ENCODE results near the gene TREML1. TPM values are rescaled to one million over a fixed set of nuclear protein-coding genes. Genes with fewer than 3 reads are reported as not detected.

The TREML1 gene
- total RNA-seq, 4 donors from 2014 or later = not detected

DNA sequence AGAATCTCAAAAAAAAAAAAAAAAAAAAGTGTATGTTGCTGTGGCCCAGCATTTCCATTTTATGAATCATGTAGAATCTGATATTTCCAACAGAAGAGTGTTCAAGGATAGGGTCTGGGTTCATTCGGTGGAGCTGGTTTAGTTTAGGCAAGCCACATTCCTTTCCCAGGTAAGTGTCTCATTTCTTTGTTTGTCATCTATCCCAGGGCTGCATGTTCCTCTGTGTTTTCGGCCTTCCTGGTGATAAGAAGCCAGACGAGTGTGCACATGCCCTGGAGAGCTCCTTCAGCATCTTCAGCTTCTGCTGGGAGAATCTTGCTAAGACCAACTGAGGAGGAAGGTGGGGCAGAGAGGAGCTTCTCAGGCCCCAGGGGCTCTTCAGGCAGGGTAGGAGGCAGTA lies 43.1 kb downstream of the TREML1 start:
- WGBS = 65% methylated on average over 3 of the region's 3 CpGs
- Histone ChIP-seq H3K27ac (no peak overlapping the region), H3K27me3 (no peaks in the 10 kb centered on the region), H3K4me3 (no peak overlapping the region), H3K36me3 (no peaks in the 10 kb centered on the region), H3K4me1 (no peaks in the 10 kb centered on the region), H3K9me3 (no peaks in the 10 kb centered on the region)
- TF ChIP-seq POLR2AphosphoS5 (IDR thresholded peaks at IDR 0.05) = no peak
- TF ChIP-seq EP300 (IDR thresholded peaks at IDR 0.05) = no peak
- no peak for DNase-seq (ENCODE audit: low spot score in 2 of 2)

- Histone ChIP-seq H3K27me3 (no peaks in the 10 kb centered on the region), H3K9me3 (no peaks in the 10 kb centered on the region), H3K27ac (no peak overlapping the region), H3K4me1 (no peaks in the 10 kb centered on the region), H3K4me3 (no peak overlapping the region), H3K36me3 (peaks cover 11% of the 10 kb centered on the region)
- no peak for TF ChIP-seq POLR2A (IDR thresholded peaks at IDR 0.05)
- TF ChIP-seq CTCF (IDR thresholded peaks at IDR 0.05) = no peak
- TF ChIP-seq EP300 (IDR thresholded peaks at IDR 0.05) = no peak
- no peak for TF ChIP-seq POLR2AphosphoS5 (IDR thresholded peaks at IDR 0.05)
- no peak for DNase-seq (ENCODE audit: low spot score in 2 of 2)
- WGBS = 95% methylated on average over 3 of the region's 3 CpGs
Observed at GRCh38 chr6:41103847-41104246, 50.3 kb downstream of the TREML1 start.

- Histone ChIP-seq H3K27ac (no peak overlapping the region), H3K27me3 (no peaks in the 10 kb centered on the region), H3K4me3 (no peak overlapping the region), H3K36me3 (peaks cover 41% of the 10 kb centered on the region), H3K4me1 (no peaks in the 10 kb centered on the region), H3K9me3 (no peaks in the 10 kb centered on the region)
- TF ChIP-seq POLR2A (IDR thresholded peaks at IDR 0.05) (no peak), EP300 (IDR thresholded peaks at IDR 0.05) (no peak), POLR2AphosphoS5 (IDR thresholded peaks at IDR 0.05) (no peak), CTCF (IDR thresholded peaks at IDR 0.05) (no peak)
- 84% methylated on average over 15 of the region's 42 CpGs for WGBS
- DNase-seq (ENCODE audit: low spot score in 2 of 2) = no peak
Observed at GRCh38 chr6:41100871-41101287, 53.3 kb downstream of the TREML1 start.

Other genes with a start within 250 kb of the TREML1 start
- 1 to 10 TPM in 2 of 4 donors, under 1 TPM in 2; 0.19 to 6.9 (median 1.4) TPM for gene UNC5CL, start 115.1 kb downstream of the TREML1 start, total RNA-seq
- gene TSPO2, start 111.9 kb downstream of the TREML1 start, total RNA-seq = not detected
- gene APOBEC2, start 101.1 kb downstream of the TREML1 start, total RNA-seq = not detected
- 10 to 100 TPM; 11.3 to 29.9 (median 20.6) TPM for gene OARD1, start 82.0 kb downstream of the TREML1 start, total RNA-seq
- 10 to 100 TPM; 19.7 to 33.0 (median 24.2) TPM for gene NFYA, start 81.4 kb downstream of the TREML1 start, total RNA-seq
- under 1 TPM in 1 of 4 donors, not detected in 3; 0.99 TPM for gene TREM2, start 8.8 kb upstream of the TREML1 start, total RNA-seq
- not detected for gene TREML2, start 46.8 kb upstream of the TREML1 start, total RNA-seq
- not detected for gene TREML4, start 74.0 kb upstream of the TREML1 start, total RNA-seq
- gene TREM1, start 132.3 kb upstream of the TREML1 start, total RNA-seq = 1 to 10 TPM in 2 of 4 donors, not detected in 2; 1.0 to 2.2 TPM
- gene NCR2, start 181.3 kb upstream of the TREML1 start, total RNA-seq = not detected

All from suprapubic skin (tissue), 4 donors.